ENCODE data around the gene ST3GAL3. TPM values are rescaled to one million over a fixed set of nuclear protein-coding genes. Genes with fewer than 3 reads are reported as not detected.

ST3GAL3 gene
- total RNA-seq, 1 donor from 2014 or later = 14.9 TPM

DNA sequence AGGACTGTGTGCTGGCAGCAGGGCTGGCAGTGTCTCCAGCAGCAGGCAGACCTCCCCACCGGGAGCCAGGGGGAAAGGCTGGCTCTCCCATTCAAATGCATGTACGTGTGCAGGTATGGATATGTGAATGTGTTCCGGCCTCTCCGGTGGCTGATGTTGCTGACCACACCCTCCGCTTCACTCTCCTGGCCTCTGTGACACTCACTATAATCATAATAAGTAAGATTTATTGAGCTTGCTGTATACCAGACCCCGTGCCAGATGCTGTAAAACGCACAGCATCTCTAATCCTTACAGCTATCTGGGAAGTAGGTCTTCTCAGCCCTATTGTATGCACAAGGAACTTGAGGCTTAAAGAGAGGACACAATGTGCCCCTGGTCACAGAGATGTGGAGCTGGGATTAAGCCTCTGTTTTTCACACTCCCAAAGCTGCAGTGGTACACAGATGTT, 205.7 kb downstream of the ST3GAL3 start:
- Mint-ChIP-seq H3K4me1 (ENCODE audit: unreplicated experiment) (peaks cover 9% of the 10 kb centered on the region), H3K9me3 (ENCODE audit: unreplicated experiment) (peaks cover under 1% of the 10 kb centered on the region), H3K36me3 (ENCODE audit: low read depth, unreplicated experiment) (peaks cover 8% of the 10 kb centered on the region), H3K27me3 (ENCODE audit: unreplicated experiment) (peaks cover 7% of the 10 kb centered on the region), H3K27ac (ENCODE audit: unreplicated experiment) (no peak overlapping the region), H3K4me3 (ENCODE audit: unreplicated experiment) (no peak overlapping the region)
- no peak for DNase-seq (ENCODE audit: low spot score)
- no peak for TF ChIP-seq CTCF (IDR thresholded peaks at IDR 0.05; ENCODE audit: unreplicated experiment)

DNA sequence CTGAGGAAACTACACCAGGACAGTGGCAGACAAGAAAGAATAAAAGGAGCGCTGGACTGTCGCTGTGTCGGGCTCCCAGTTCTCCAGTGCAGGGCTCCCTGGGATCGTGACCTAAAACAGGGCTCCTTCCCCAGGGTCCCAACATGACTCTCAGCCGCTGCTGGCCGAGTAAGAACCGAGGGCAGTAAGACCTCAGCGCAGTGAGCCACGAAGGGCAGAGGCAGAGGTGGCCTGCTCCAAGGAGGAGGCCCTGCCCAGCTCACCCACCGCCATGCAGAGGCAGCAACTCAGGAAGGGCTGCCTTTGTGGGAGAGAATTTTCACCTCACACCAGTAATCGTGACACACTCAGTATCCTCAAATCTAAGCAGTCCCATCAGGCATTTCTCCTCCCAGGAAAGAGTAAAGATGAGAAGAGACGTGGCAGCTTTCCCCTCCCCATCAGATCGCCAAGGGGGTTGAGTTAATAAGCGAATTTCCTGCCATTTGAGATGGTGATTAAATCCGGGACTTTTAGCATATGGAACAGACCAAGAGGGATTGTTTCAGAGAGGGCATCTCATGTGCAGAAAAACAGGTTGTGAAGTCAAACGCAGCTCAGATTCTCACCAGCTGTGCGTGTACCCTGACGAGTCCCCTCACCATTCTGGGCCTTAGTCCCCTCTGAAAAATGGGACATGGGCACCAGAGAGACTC, 206.5 kb downstream of the ST3GAL3 start:
- Mint-ChIP-seq H3K27me3 (ENCODE audit: unreplicated experiment) (peaks cover 6% of the 10 kb centered on the region), H3K4me1 (ENCODE audit: unreplicated experiment) (peaks cover 9% of the 10 kb centered on the region), H3K9me3 (ENCODE audit: unreplicated experiment) (no peaks in the 10 kb centered on the region), H3K36me3 (ENCODE audit: low read depth, unreplicated experiment) (peaks cover 6% of the 10 kb centered on the region), H3K4me3 (ENCODE audit: unreplicated experiment) (no peak overlapping the region), H3K27ac (ENCODE audit: unreplicated experiment) (no peak overlapping the region)
- no peak for DNase-seq (ENCODE audit: low spot score)
- TF ChIP-seq CTCF (IDR thresholded peaks at IDR 0.05; ENCODE audit: unreplicated experiment) = no peak

- Mint-ChIP-seq H3K9me3 (ENCODE audit: unreplicated experiment) (no peaks in the 10 kb centered on the region), H3K4me3 (ENCODE audit: unreplicated experiment) (no peak overlapping the region), H3K27ac (ENCODE audit: unreplicated experiment) (no peak overlapping the region), H3K27me3 (ENCODE audit: unreplicated experiment) (peaks cover 9% of the 10 kb centered on the region), H3K36me3 (ENCODE audit: low read depth, unreplicated experiment) (peaks cover 6% of the 10 kb centered on the region), H3K4me1 (ENCODE audit: unreplicated experiment) (peaks cover 3% of the 10 kb centered on the region)
- DNase-seq (ENCODE audit: low spot score) = no peak
- TF ChIP-seq CTCF (IDR thresholded peaks at IDR 0.05; ENCODE audit: unreplicated experiment) = no peak
Measured at GRCh38 chr1:43914576-43915525, 207.5 kb downstream of the ST3GAL3 start.

DNA sequence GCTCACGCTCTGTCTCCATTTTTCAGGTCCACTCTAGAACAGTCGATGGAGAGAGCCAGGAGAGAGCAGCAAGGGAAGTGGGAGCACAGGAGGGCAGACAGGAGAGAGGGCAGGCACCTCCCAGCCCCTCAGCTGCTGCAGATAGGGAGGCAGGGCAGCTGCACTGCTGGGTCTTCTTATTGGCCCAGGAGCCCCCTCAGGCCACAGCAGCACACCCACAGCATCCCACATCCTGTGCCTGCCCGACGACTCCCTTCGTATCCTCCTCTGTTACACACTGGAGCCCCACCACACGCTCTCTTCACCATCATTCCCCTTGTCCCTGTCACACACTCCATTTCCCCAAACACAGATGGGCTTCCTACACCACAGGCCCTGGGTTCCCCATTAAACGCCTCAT, 212.6 kb downstream of the ST3GAL3 start:
- Mint-ChIP-seq H3K4me3 (ENCODE audit: unreplicated experiment) (peak overlapping the region; percentile 40), H3K4me1 (ENCODE audit: unreplicated experiment) (no peaks in the 10 kb centered on the region), H3K9me3 (ENCODE audit: unreplicated experiment) (no peaks in the 10 kb centered on the region), H3K27me3 (ENCODE audit: unreplicated experiment) (peaks cover 7% of the 10 kb centered on the region), H3K36me3 (ENCODE audit: low read depth, unreplicated experiment) (peaks cover 9% of the 10 kb centered on the region), H3K27ac (ENCODE audit: unreplicated experiment) (no peak overlapping the region)
- no peak for DNase-seq (ENCODE audit: low spot score)
- no peak for TF ChIP-seq CTCF (IDR thresholded peaks at IDR 0.05; ENCODE audit: unreplicated experiment)

All from endothelial cell (in vitro differentiated cells).